MM.1S (cell line): ENCODE results near the gene PPM1H.

ENCODE experiments used
- EZH2 ChIP-seq: fragments of 300-600 bp; sonication (generic); optimal IDR thresholded peaks from 2 replicates; pipeline ENCODE3; 2017; ENCODE audit warnings: low read depth, mild to moderate bottlenecking, antibody characterized with exemption, low read length, mixed read lengths
- EZH2phosphoT487 ChIP-seq: fragments of 300-600 bp; sonication (generic); IDR thresholded peaks from 2 replicates; pipeline ENCODE4 v1.6.1; 2018; ENCODE audit warnings: antibody characterized with exemption, low read length
- TF ChIP-seq, protein P1 (sequence below): fragments of 300-600 bp; sonication (generic); IDR thresholded peaks from 2 replicates; pipeline ENCODE4 v1.5.1; 2016; ENCODE audit warnings: antibody characterized with exemption, low read length, mixed read lengths

- TF ChIP-seq, protein P1, sequence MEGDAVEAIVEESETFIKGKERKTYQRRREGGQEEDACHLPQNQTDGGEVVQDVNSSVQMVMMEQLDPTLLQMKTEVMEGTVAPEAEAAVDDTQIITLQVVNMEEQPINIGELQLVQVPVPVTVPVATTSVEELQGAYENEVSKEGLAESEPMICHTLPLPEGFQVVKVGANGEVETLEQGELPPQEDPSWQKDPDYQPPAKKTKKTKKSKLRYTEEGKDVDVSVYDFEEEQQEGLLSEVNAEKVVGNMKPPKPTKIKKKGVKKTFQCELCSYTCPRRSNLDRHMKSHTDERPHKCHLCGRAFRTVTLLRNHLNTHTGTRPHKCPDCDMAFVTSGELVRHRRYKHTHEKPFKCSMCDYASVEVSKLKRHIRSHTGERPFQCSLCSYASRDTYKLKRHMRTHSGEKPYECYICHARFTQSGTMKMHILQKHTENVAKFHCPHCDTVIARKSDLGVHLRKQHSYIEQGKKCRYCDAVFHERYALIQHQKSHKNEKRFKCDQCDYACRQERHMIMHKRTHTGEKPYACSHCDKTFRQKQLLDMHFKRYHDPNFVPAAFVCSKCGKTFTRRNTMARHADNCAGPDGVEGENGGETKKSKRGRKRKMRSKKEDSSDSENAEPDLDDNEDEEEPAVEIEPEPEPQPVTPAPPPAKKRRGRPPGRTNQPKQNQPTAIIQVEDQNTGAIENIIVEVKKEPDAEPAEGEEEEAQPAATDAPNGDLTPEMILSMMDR = no peak
- TF ChIP-seq EZH2phosphoT487 = no peak
- no peak for TF ChIP-seq EZH2
These were observed 48.2 kb downstream of the PPM1H start for GRCh38 chr12:62886796-62887195.
